COR-L47 (cell line): ENCODE data around the gene RLN1.
"Not testable (repeated sequence)": the region's sequence is repeated elsewhere in the genome, so short reads cannot be mapped to it uniquely, and the experiment has no call there.

Source experiments
- DNase-seq: peaks from one replicate; lab custom pipeline; 2025; lab: John Stamatoyannopoulos, UW

The RLN1 gene, protein sequence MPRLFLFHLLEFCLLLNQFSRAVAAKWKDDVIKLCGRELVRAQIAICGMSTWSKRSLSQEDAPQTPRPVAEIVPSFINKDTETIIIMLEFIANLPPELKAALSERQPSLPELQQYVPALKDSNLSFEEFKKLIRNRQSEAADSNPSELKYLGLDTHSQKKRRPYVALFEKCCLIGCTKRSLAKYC

GRCh38 chr9:5338992-5339981 lies at the start of gene RLN1:
Gene RLN1, minus strand, starts transcription at chr9:5339876. Its CDS starts 130 bp downstream, at chr9:5339746.
- not testable (repeated sequence) for DNase-seq

DNA sequence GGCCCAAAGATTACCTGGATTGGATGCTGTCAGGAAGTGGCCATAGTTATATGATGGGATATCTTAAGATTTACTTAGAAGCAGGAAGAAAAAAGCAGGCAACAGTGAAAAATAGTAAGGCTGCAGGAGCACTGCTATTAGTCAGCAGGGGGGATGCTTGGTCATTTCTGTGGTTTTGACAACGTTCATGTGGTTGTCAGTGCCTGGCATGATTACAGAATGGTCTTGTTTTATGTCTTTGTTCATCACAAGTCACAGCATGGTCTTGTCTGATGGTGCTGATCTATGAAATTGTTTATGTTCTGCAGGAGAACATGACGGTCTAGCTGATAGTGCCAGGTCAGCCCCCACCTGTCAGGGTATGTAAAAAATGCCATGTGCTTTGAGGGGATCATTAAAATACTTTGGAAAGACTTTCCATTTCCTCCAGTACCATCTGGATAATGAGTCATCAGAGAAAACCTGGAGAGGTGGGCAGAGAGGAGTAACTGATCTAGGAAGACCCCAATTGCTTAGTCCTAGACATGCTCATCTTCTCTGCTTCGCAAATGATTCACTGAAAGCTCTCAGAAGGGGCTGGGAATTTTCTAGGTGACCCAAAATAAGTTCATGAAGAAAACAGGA lies 49.5 kb upstream of the RLN1 start:
- no peak for DNase-seq

DNA sequence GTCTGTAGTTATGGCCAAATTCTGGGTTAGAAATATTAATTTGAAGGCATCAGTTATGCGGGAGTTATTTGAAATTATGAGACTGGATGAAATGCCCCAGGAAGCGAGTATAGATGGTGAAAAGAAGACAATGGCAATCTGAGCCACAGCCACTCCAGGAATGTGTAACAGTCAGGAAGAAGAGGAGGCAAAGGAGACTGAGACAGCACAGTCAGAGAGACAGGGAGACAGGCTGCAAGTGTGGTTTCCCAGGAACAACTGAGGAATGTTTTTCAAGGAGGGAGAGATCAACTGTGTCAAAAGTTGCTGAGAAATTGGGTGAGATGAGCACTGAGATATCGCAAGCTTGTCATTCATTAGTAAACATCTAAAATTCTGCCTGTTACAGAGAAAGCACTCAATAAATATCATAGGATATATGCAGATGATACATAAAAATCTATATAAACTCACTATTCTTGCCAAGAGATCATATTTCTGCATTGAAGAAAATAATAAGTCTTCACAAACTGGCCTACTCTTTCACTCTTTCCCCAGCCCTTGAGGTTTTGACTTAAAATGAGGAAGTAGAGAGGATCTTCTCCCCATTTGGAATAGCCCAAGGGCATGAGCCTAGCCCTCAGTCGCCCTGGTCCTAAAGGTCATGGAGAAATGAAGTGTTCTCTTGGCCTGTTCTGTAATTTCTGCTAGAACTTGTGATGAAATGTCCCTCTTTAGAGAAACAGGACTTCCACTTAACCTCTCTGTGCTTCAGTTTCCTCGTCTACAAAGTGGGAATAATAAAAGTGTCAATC lies 48.5 kb upstream of the RLN1 start:
- DNase-seq: no peak

DNA sequence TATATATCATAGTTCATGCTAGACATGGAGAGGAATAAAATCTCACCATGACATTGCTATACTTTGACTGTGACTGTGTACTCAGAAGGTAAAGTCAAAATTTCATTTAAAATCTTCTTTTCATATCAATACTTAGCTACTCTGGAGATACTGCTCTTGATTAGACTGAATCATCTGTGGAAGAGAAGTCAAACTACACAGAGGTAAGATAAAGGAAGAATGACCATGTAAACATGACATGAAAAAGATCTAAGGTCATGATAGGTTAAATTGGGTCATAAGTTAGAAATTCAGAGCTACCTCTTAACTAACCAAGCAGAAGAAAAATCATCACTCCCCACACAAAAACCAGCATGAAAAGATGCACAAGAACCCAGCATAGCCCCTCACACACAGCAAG lies 44.8 kb upstream of the RLN1 start:
- no peak for DNase-seq

GRCh38 chr9:5382479-5382878 lies 42.8 kb upstream of the RLN1 start:
- no peak for DNase-seq

DNA sequence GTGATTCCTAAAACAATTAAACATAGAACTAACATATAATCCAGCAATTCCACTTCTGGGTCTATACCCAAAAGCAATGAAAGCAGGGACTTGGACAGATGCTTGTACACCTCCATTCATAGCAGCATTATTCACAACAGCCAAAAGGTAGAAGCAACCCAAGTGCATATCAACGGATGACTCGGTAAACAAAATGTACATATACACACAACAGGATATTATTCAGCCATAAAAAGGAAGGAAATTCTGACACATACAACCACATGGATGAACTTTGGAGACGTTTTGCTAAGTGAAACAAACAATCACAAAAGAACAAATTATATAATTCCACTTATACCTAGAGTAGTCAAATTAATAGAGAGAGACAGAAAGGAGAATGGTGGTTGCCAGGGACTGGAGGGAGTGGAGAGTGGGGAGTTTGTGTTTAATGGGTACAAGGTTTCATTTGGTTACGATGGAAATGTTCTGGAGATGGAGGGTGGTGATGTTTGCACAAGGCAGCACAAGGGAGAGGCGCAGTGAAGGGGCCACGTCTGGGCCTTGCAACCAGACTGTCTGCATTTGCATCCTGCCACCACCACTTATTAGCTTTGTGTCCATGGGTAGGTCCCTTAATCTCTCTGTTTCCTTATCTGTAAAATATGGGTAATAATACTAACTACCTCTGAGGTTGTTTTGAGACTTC lies 36.3 kb upstream of the RLN1 start:
- DNase-seq: no peak

DNA sequence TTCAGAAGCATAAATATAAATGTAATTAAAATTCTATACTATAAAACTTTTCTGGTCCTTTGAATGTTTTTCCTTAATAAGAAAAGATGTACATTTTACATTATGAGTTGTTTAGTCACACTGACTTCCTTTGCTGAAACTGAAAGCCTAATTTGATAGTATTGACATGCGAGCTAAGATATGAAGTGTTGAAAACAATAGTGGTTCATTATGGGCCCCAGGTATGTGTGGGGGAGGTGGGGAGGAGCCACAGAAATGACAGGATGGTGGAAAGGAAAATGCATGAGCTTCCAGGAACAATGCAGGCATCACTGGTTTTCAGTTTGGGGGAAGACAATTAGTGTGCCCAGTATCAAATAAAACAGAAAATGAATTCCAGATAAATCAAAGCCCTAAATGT lies 35.4 kb upstream of the RLN1 start:
- no peak for DNase-seq

DNA sequence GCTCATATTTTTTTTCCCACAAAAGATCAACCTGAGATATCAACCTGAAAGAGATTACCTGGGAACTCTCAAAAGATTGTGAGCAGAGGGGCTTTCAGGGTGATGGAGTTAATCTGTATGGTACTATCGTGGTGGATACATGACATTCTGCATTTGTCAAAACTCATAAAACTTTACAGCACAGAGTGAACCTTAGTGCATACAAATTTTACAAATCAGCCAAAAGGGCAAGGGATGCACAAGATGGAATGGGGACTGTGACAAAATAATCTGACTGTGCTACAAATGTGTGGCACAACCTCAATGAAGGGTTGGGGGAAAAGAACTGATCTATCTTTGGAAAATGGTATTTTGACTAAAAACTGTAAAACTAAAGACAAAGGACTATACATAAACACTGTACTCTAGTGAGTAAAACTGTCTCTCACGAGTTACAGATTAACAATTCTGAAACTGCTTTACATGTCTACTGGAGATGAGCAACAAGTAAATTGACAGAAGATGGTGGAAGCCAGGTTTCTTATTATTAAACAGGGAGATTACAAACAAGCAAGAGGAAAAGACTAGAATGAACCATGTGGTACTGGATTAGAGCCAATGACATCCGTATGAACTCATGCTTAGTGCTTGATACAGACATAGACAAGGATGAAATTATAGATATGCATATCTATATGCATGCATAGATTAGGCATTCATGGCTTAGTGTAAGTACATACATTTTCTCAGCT lies 24.8 kb upstream of the RLN1 start:
- no peak for DNase-seq

DNA sequence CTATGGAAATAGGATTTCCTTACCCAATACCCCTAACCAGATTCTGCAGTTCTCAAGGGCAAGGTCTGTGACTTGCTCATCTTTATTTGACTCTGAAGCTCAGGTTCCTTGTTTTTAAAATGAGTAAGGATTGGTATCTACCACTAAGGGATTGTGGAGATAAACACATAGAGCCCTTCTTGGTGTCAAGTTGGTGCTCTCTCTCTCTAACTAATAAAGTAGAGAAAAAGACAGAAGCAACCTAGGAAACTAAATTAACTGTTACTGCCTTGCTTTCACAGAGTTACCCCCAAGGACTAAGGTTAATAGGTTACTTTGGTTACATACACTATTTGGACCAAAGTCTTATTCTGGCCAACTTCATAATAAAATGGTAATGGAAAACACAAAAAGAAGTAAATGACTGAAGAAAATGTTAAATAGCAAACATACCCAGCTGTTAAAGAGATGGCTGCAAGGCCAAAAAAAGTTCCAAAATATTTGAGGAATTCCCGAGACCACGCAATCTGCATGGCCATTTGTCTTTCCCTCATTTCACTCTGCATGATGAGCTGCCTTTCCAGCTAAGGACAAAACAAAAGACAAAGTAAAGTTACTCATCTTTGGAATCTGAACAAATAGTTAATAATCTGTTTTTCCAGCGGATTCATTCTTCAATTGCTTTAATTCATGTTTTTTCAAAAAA lies 21.8 kb upstream of the RLN1 start:
- no peak for DNase-seq

DNA sequence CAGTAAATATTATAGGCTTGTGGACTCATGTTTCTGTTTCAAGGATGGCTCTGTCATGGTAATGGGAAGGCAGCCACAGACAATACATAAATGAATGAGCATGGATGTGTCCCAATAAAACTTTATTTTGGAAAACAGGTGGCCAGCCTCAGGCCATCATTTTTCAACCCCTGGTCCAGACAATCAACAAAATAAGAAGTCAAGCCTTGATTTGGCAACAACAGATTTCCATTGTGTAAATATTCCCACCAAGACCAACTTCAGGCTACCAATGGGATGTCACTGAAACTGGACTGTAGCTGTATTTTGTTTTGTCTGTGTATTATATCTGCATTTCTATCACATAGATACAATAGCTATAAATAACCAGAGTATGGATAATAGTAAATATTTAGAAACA lies 20.7 kb upstream of the RLN1 start:
- DNase-seq: no peak

DNA sequence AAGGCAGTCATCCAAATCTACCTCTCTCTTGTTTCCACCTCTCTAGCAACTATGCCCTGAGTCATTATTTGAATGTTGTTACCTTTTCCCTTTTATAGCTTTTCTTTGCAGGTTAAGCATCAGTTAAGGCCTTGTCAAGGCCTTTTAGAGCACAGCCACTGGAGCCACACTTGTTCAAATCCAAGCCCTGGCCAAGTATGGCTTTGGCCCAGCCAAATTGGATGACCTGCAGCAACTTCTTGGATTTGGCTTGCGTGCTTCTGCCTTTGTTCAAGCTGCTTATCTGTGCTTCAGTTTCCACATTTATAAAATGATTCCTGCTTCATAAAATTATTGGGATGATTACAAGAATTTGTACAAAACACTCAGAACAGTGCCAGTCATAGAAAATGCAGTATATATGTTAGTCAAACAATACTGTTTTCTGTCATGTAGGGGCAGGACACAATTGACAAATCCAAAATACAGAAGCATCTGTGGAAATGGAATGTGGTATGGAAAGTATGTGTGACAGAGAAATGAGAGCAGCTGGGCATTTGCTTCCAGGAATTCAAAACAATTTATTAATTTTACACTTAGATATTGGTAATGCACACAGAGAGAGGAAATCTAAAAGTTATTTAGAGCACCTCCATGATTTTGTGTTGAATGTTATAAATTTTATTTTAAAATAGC lies 17.9 kb upstream of the RLN1 start:
- no peak for DNase-seq

DNA sequence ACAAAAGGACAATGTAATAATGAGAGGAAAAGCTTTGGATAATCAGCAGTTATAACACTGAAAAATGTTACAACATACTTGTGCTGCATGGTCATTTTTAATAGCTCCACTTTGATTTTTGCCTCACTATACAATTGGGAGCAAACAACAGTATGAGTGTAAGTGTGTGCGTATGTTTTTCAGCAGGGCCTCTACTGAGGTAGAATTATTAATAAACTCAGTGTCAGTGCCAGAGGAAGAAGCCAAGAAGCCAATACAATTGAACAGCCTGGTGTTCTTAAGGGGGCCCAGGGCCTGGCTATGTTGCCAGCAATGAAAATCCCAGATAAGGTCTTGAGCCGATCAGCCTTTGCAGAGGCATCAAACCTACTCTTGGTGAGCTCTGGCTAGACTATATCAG lies 16.1 kb upstream of the RLN1 start:
- no peak for DNase-seq

GRCh38 chr9:5355226-5355625 lies 15.6 kb upstream of the RLN1 start:
- DNase-seq: no peak

GRCh38 chr9:5354184-5354583 lies 14.5 kb upstream of the RLN1 start:
- no peak for DNase-seq

GRCh38 chr9:5352637-5353248 lies 13.1 kb upstream of the RLN1 start:
- DNase-seq: no peak

GRCh38 chr9:5336688-5337087 lies 3.0 kb downstream of the RLN1 start:
- no peak for DNase-seq

DNA sequence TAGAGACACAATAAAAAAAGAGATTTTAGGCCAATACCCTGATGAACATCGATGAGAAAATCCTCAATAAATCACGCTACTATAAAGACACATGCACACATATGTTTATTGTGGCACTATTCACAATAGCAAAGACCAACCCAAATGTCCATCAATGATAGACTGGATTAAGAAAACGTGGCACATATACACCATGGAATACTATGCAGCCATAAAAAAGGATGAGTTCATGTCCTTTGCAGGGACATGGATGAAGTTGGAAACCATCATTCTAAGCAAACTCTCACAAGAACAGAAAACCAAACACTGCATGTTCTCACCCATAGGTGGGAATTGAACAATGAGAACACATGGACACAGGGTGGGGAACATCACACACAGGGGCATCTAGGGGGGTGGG lies 8.4 kb downstream of the RLN1 start:
- not testable (repeated sequence) for DNase-seq

DNA sequence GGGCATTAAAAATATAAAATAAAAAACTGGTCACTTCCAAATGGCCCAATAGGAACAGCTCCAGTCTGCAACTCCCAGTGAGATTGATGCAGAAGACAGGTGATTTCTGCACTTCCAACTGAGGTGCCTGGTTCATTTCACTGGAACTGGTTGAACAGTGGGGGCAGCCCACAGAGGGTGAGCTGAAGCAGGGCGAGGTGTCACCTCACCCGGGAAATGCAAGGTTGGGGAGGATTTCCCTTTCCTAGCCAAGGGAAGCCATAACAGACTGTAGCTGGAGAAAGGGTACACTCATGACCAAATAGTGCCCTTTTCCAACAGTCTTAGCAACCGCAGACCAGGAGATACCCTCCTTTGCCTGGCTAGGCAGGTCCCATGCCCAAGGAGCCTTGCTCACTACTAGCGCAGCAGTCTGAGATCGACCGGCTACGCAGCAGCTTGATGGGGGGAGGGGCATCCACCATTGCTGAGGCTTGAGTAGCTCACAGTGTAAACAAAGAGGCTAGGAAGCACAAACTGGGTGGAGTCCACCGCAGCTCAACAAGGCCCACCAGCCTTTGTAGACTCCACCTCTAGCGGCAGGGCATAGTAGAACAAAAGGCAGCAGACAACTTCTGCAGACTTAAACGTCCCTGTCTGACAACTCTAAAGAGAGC lies 12.7 kb downstream of the RLN1 start:
- no peak for DNase-seq

- no peak for DNase-seq
These were observed 13.5 kb downstream of the RLN1 start for GRCh38 chr9:5326187-5326586.
